Measurements from ENCODE around the gene KRTAP21-1.

DNA sequence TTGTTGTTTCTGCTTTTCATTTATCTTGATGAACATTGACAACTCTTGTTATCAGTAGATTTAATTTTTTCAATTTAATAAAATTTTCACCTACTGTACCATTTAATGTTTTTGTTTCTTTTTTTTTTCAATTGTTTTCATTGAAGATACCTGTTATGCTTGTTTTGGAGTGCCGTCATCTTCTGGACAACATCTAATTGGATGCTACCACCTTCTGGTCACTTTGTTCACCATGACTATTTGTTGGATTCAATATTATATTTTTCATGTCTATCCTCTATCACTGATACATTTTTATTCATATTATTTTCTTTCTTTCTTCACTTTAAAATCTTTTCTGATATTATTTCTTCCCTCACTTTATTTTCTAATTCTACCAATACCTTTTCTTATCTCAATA lies 22.2 kb downstream of the KRTAP21-1 start:
- no peak for TF ChIP-seq EZH2phosphoT487 (conservative IDR thresholded peaks at IDR 0.05; ENCODE audit: low read length)
- TF ChIP-seq, protein P1, sequence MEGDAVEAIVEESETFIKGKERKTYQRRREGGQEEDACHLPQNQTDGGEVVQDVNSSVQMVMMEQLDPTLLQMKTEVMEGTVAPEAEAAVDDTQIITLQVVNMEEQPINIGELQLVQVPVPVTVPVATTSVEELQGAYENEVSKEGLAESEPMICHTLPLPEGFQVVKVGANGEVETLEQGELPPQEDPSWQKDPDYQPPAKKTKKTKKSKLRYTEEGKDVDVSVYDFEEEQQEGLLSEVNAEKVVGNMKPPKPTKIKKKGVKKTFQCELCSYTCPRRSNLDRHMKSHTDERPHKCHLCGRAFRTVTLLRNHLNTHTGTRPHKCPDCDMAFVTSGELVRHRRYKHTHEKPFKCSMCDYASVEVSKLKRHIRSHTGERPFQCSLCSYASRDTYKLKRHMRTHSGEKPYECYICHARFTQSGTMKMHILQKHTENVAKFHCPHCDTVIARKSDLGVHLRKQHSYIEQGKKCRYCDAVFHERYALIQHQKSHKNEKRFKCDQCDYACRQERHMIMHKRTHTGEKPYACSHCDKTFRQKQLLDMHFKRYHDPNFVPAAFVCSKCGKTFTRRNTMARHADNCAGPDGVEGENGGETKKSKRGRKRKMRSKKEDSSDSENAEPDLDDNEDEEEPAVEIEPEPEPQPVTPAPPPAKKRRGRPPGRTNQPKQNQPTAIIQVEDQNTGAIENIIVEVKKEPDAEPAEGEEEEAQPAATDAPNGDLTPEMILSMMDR (IDR thresholded peaks at IDR 0.05; ENCODE audit: insufficient read depth, low read length, poor library complexity, severe bottlenecking): no peak

All from SU-DHL-6 (cell line).